ENCODE data around the gene SMU1. TPM values are rescaled to one million over a fixed set of nuclear protein-coding genes. Genes with fewer than 3 reads are reported as not detected.

The SMU1 gene
- total RNA-seq, 1 donor from 2014 or later, result 22.9 TPM

- Histone ChIP-seq H3K36me3 (ENCODE audit: insufficient read depth, low read length) (no peaks in the 10 kb centered on the region), H3K4me1 (ENCODE audit: insufficient read depth, low read length) (no peaks in the 10 kb centered on the region), H3K79me2 (ENCODE audit: insufficient read depth, low read length) (peaks cover 20% of the 10 kb centered on the region), H4K20me1 (ENCODE audit: insufficient read depth, low read length) (no peaks in the 10 kb centered on the region), H3K9me3 (ENCODE audit: insufficient read depth, low read depth, low read length) (no peaks in the 10 kb centered on the region), H3K27ac (ENCODE audit: low read depth, low read length) (no peak overlapping the region), H3K27me3 (ENCODE audit: insufficient read depth, low read length) (no peaks in the 10 kb centered on the region), H3K4me2 (ENCODE audit: low read length) (no peak overlapping the region), H3K4me3 (ENCODE audit: insufficient read depth, low read depth, low read length) (no peak overlapping the region), H2AFZ (ENCODE audit: low read depth, low read length) (no peak overlapping the region), H3K9ac (ENCODE audit: low read length) (no peak overlapping the region)
- no peak overlapping the region for H3K4me3 Mint-ChIP-seq (ENCODE audit: unreplicated experiment)
- no peak overlapping the region for H3K27ac Mint-ChIP-seq (ENCODE audit: unreplicated experiment)
- no peak for TF ChIP-seq CTCF (IDR thresholded peaks at IDR 0.05; ENCODE audit: insufficient read depth, low read depth, low read length)
- H3K4me1 Mint-ChIP-seq (ENCODE audit: low read depth, unreplicated experiment), result peaks cover 5% of the 10 kb centered on the region
- FAIRE-seq (no peak), DNase-seq (ENCODE audit: low read depth) (no peak)
- no peaks in the 10 kb centered on the region for H3K27me3 Mint-ChIP-seq (ENCODE audit: low read depth, unreplicated experiment)
- H3K9me3 Mint-ChIP-seq (ENCODE audit: unreplicated experiment), result no peaks in the 10 kb centered on the region
- peaks cover 4% of the 10 kb centered on the region for H3K36me3 Mint-ChIP-seq (ENCODE audit: low read depth, unreplicated experiment)
These were observed 59.0 kb downstream of the SMU1 start for GRCh38 chr9:33017283-33018041.

DNA sequence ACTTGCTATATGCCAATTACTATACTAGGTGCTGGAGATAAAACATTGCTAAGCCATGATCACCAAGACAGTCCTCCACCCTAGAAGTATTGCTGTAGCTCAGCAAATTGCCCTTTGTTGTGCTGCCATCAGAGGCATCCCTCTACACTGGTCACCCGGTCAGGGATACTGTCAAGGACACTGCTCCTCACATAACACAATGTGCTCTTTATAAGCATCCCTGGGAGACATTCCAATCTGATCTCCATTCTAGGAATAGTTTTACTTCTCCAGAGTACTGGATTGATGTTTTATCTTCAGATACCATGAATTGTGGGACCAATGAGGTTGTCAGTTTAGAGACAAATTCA, 61.8 kb downstream of the SMU1 start:
- no peak overlapping the region for H3K4me3 ChIP-seq (ENCODE audit: insufficient read depth, low read depth, low read length)
- no peak overlapping the region for H3K27ac Mint-ChIP-seq (ENCODE audit: unreplicated experiment)

More for the DNA sequence above, 61.8 kb downstream of the SMU1 start:
- H3K27me3 ChIP-seq (ENCODE audit: insufficient read depth, low read length), result no peaks in the 10 kb centered on the region
- no peak for DNase-seq (ENCODE audit: low read depth)
- H2AFZ ChIP-seq (ENCODE audit: low read depth, low read length), result no peak overlapping the region
- Mint-ChIP-seq H3K27me3 (ENCODE audit: low read depth, unreplicated experiment) (no peaks in the 10 kb centered on the region), H3K4me1 (ENCODE audit: low read depth, unreplicated experiment) (no peaks in the 10 kb centered on the region), H3K9me3 (ENCODE audit: unreplicated experiment) (no peaks in the 10 kb centered on the region), H3K36me3 (ENCODE audit: low read depth, unreplicated experiment) (no peaks in the 10 kb centered on the region), H3K4me3 (ENCODE audit: unreplicated experiment) (no peak overlapping the region)
- no peak overlapping the region for H3K27ac ChIP-seq (ENCODE audit: low read depth, low read length)
- peaks cover 4% of the 10 kb centered on the region for H3K79me2 ChIP-seq (ENCODE audit: insufficient read depth, low read length)
- no peaks in the 10 kb centered on the region for H3K36me3 ChIP-seq (ENCODE audit: insufficient read depth, low read length)
- H3K4me1 ChIP-seq (ENCODE audit: insufficient read depth, low read length), result no peaks in the 10 kb centered on the region
- no peaks in the 10 kb centered on the region for H4K20me1 ChIP-seq (ENCODE audit: insufficient read depth, low read length)
- H3K9me3 ChIP-seq (ENCODE audit: insufficient read depth, low read depth, low read length), result no peaks in the 10 kb centered on the region
- no peak for TF ChIP-seq EZH2 (IDR thresholded peaks at IDR 0.05; ENCODE audit: insufficient read depth, low read length)
- no peak for TF ChIP-seq CTCF (IDR thresholded peaks at IDR 0.05; ENCODE audit: insufficient read depth, low read depth, low read length)
- H3K4me2 ChIP-seq (ENCODE audit: low read length), result no peak overlapping the region
- no peak for FAIRE-seq
- no peak overlapping the region for H3K9ac ChIP-seq (ENCODE audit: low read length)
